ACC112 (cell line): Measurements from ENCODE around the gene CSNK1D.

ENCODE experiments used
- H2AFZ ChIP-seq: fragments of 200-600 bp; sonication (generic); one replicate; pipeline ENCODE4 v1.6.0; 2017; ENCODE audit warnings: antibody characterized with exemption, low read length; ENCODE audit not compliant: unreplicated experiment
- H3K27ac ChIP-seq: fragments of 200-600 bp; sonication (generic); 2 replicates; pipeline ENCODE4 v1.5.1; 2014; ENCODE audit warnings: low read depth, mild to moderate bottlenecking, antibody characterized with exemption, low read length, moderate library complexity
- H3K27me3 ChIP-seq: fragments of 200-600 bp; sonication (generic); 2 replicates; pipeline ENCODE4 v1.6.1; 2014; ENCODE audit warnings: mild to moderate bottlenecking, antibody characterized with exemption, low read length, moderate library complexity, mixed read lengths; ENCODE audit not compliant: insufficient read depth
- H3K36me3 ChIP-seq: fragments of 200-600 bp; sonication (generic); 2 replicates; pipeline ENCODE4 v1.6.1; 2016; ENCODE audit warnings: mild to moderate bottlenecking, antibody characterized with exemption, low read length, moderate library complexity, mixed read lengths; ENCODE audit not compliant: insufficient read depth
- H3K4me1 ChIP-seq: fragments of 200-600 bp; sonication (generic); one replicate; pipeline ENCODE4 v1.6.1; 2016; ENCODE audit warnings: low read length, mixed read lengths; ENCODE audit not compliant: insufficient read depth, unreplicated experiment, control insufficient read depth
- H3K4me3 ChIP-seq: fragments of 200-600 bp; sonication (generic); 2 replicates; pipeline ENCODE4 v1.5.1; 2014; ENCODE audit warnings: mild to moderate bottlenecking, low read depth, low read length
- H3K79me2 ChIP-seq: fragments of 200-600 bp; sonication (generic); one replicate; pipeline ENCODE4 v1.6.0; 2016; ENCODE audit warnings: low read length; ENCODE audit not compliant: control insufficient read depth, unreplicated experiment, insufficient read depth

Gene CSNK1D

DNA sequence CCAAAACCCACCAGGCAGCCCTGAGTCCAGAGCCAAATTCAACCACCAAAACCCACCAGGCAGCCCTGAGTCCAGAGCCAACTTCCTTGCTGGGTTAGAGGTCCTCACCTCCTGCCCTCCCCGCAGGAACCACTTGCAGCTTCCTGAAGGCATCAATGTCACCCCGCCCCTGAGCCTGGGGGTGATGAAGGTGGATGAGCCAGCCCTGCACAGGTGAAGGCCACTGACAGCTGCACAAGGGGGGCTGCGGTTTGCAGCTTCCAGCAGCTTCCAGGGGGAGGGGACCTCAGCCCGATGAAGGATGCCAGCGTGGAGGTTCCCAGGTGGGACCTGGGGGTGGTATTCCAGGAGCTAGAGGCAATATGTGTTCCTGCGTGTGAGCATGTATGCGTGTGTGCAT, 7.6 kb upstream of the CSNK1D start:
- H3K27ac ChIP-seq: peak overlapping the region; percentile 21; the same call in 1 of the 2 replicates
- no peak overlapping the region for H3K4me3 ChIP-seq
- no peaks in the 10 kb centered on the region for H3K27me3 ChIP-seq
- H3K36me3 ChIP-seq: no peaks in the 10 kb centered on the region
- H2AFZ ChIP-seq: no peak overlapping the region
- H3K4me1 ChIP-seq: peaks cover 32% of the 10 kb centered on the region
- no peaks in the 10 kb centered on the region for H3K79me2 ChIP-seq

DNA sequence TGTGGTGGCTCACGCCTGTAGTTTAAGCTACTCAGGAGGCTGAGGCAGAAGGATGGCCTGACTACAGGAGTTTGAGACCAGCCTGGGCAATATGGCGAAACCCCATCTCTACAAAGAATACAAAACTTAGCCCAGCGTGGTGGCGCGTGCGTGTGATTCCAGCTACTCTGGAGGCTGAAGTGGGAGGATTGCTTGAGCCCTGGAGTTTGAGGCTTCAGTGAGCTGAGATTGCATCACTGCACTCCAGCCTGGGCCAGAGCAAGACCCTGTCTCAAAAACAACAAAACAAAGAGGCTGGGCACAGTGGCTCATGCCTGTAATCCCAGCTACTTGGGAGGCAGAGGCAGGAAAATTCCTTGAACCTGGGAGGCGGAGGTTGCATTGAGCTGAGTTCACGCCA, 7.0 kb upstream of the CSNK1D start:
- Histone ChIP-seq H3K4me3 (no peak overlapping the region), H3K36me3 (no peaks in the 10 kb centered on the region), H3K4me1 (peaks cover 32% of the 10 kb centered on the region), H3K27me3 (no peaks in the 10 kb centered on the region), H3K79me2 (no peaks in the 10 kb centered on the region), H2AFZ (no peak overlapping the region), H3K27ac (0 out of 2 replicates have a peak overlapping the region, but pooled peaks have one; percentile 21)

DNA sequence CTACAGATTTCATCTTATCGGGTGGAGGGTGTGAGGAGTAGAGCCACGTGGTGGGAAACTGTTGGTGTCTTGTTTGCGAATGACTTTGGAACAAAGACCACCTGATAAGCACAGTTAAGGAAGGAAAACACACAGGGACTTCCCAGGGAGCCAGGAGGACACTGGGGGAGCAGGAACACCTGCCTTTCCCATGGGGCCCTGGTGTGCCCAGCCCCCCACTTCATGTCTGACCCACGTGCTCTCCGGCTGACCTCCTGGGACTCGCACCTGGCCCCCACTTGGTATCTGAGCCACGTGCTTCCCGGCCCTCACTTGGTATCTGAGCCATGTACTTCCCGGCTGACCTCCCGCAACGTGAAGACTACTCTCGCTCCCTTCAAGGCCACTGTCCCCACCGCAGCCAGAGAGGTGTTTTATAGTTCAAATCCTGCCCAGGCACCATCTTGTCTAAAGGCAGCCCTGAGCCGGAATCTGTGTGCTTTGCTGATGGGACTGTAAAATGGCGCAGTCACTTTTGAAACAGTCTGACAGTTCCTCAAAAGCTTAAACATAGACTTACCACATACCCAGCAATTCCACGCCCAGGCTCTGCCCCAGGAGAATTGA, 5.4 kb upstream of the CSNK1D start:
- Histone ChIP-seq H3K4me1 (peaks cover 40% of the 10 kb centered on the region), H3K79me2 (peaks cover 6% of the 10 kb centered on the region), H2AFZ (no peak overlapping the region), H3K36me3 (no peaks in the 10 kb centered on the region), H3K4me3 (no peak overlapping the region), H3K27me3 (no peaks in the 10 kb centered on the region), H3K27ac (no peak overlapping the region)

DNA sequence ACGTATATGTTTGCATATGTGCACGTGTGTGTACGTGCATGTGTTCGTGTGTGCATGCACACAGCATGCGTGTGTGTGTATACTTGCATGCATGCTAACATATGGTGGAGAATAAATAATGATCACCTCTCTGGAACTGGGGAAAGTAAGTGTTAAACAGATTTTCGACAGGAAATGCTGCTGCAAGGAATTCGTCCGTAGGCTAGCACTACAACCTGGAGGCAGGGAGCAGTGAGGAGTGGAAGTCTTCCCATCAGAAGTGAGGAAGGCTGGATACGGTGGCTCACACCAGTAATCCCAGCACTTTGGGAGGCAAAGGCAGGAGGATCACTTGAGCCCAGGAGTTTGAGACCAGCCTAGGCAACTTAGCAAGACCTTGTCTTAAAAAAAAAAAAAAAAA, 4.8 kb upstream of the CSNK1D start:
- Histone ChIP-seq H3K4me3 (no peak overlapping the region), H2AFZ (no peak overlapping the region), H3K27ac (no peak overlapping the region)

DNA sequence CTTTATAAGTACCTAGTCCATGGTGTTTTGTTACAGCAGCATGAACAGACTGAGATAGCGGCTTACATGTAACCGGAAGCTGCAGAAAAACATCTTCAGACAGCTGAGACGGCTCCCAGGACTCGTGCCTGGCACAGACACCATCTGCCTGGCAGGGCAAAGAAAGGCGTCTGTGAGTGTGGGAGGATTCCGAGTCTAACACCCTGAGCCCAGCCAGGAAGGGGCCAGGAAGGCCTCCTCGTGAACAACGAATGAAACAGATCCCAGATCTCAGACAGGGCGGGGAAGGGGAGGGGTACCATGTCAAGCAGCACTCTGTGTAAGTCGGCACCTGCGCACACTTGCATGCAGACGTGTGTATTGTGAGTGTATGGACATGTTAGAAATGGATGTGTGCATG, 4.4 kb upstream of the CSNK1D start:
- peaks cover 30% of the 10 kb centered on the region for H3K4me1 ChIP-seq

More for the DNA sequence above, 4.8 kb upstream of the CSNK1D start:
- no peaks in the 10 kb centered on the region for H3K36me3 ChIP-seq
- H3K4me1 ChIP-seq: peaks cover 34% of the 10 kb centered on the region
- H3K27me3 ChIP-seq: no peaks in the 10 kb centered on the region
- H3K79me2 ChIP-seq: peaks cover 10% of the 10 kb centered on the region

DNA sequence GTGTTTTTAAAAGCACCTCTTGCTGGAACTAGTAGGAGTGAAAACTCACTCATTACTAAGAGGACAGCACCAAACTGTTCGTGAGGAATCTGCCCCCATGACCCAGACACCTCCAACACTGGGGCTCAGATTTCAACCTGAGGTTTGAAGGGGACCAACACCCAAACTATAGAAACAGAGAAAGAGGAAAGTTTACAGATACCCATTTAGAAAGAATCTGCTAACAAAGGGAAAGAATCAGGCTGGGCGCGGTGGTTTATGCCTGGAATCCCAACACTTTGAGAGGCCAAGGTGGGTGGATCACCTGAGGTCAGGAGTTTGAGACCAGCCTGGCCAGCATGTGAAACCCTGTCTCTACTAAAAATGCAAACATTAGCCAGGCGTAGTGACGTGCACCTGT, 3.4 kb upstream of the CSNK1D start:
- Histone ChIP-seq H2AFZ (no peak overlapping the region), H3K4me1 (peaks cover 24% of the 10 kb centered on the region), H3K27me3 (no peaks in the 10 kb centered on the region), H3K79me2 (peaks cover 24% of the 10 kb centered on the region), H3K27ac (no peak overlapping the region), H3K36me3 (peaks cover 5% of the 10 kb centered on the region), H3K4me3 (no peak overlapping the region)

More for the DNA sequence above, 4.4 kb upstream of the CSNK1D start:
- H3K79me2 ChIP-seq: peaks cover 15% of the 10 kb centered on the region
- no peaks in the 10 kb centered on the region for H3K27me3 ChIP-seq
- no peak overlapping the region for H3K27ac ChIP-seq
- H3K4me3 ChIP-seq: no peak overlapping the region
- no peaks in the 10 kb centered on the region for H3K36me3 ChIP-seq
- H2AFZ ChIP-seq: no peak overlapping the region

DNA sequence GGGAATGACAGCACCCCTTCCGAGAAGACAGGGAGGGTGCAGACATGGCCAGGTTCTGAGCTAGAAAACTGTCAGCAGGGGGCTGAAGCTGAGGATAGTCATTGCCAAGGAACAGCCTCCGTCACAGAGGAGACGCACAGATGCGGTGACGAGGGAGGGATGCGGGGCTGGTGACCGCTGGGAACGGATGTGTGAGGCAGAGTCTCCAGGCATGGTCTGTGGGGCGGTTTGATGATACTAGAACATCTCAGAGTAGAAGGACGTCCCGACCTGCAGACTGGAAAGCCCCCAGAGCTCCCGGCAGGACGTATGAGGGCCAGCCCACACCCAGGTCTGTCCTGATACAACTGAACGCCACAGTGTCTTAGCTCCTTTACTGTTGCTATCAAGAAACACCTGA, 1.8 kb upstream of the CSNK1D start:
- Histone ChIP-seq H3K79me2 (peaks cover 40% of the 10 kb centered on the region), H3K27ac (no peak overlapping the region), H3K27me3 (no peaks in the 10 kb centered on the region), H3K36me3 (peaks cover 14% of the 10 kb centered on the region), H3K4me1 (peaks cover 26% of the 10 kb centered on the region), H2AFZ (no peak overlapping the region), H3K4me3 (no peak overlapping the region)

DNA sequence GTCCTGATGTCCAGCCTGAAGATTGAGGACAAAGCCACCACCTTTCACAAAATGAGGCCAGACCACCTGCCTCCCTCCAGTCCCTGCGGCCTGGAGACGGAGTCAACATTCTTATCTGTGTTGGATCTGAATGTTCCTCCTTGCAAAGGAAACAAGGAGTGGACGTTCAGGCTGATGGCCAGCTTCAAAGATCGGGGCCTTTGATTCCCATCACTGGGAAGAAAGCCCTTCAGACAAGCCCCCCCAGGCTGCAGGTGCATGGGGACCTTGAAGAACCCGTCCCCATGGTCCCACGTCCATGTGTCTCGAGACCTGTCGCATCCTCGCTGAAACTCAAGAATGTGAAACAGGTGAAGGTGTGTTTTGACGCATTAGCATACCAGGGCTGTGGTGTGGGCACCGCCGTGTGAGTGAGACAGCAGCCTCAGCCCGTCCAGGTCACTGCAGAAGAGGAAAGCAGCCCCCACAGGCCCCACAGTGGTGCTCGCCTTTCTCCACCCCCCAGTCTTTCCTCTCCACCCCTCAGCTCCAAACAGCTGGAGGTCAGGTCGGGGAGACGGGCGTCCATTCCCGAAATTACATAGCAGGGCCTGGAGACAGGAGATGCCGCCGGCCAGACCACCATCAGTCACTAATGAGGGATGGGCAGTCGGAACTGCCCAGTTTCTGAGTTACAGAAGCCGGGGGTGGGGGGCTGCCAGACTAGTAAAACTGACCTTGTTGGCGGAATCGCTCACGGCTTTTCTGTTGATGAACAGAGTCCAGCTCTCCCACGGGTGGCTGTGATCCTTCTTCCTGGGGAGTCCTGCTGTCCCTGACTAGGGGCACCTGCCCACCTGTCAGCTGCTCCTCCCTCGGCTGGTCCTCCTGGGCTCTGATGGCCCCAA, 877 bp upstream of the CSNK1D start:
- no peak overlapping the region for H2AFZ ChIP-seq
- peaks cover 35% of the 10 kb centered on the region for H3K4me1 ChIP-seq
- H3K27me3 ChIP-seq: no peaks in the 10 kb centered on the region
- peaks cover 14% of the 10 kb centered on the region for H3K36me3 ChIP-seq
- peak overlapping the region; percentile 97; the same call in 1 of the 2 replicates for H3K27ac ChIP-seq
- H3K4me3 ChIP-seq: peak overlapping the region; percentile 99
- H3K79me2 ChIP-seq: peaks cover 50% of the 10 kb centered on the region

DNA sequence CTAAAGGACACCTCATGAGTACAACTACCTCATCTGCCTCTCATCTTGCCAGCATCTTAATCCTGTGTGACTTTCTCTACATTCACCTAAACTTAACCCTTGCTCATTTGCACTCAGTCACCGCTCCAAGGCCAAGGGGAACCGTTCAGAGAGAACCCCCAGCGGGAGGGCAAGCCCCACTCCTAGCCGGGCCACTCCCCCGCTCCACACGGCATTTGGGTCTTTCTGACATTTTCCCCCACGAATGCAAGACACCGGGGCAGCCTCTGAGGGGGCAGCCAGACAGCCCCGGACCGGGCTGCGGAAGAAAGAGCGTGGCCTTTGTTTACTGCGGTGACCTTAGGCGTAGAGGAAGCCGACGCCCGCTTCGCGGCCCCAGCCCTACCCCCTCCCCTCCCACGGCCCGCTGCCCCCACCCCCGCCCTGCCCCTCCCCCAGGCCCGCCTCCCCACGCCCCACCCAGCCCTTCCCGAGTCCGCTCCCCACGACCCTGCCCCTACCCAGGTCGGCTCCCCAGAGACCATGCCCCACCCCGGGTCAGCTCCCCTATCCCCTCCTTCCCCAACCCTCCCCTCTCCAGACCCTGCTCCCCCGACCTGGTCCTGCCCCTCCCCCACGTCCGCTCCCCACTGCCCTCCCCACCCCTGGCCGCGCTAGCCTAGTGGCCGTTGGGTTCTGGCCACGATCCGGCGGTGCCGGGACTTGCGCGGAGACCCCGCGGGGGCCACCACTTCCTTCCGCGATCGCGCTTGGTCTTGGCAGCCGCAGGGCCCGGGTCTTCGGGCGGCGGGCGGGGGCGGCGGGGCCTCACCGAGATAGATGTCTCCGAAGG, 789 bp downstream of the CSNK1D start:
- H3K4me1 ChIP-seq: peaks cover 50% of the 10 kb centered on the region
- H3K27ac ChIP-seq: peak overlapping the region; percentile 97
- H2AFZ ChIP-seq: no peak overlapping the region
- peaks cover 14% of the 10 kb centered on the region for H3K36me3 ChIP-seq
- H3K4me3 ChIP-seq: peak overlapping the region; percentile 99
- H3K27me3 ChIP-seq: no peaks in the 10 kb centered on the region
- peaks cover 65% of the 10 kb centered on the region for H3K79me2 ChIP-seq

DNA sequence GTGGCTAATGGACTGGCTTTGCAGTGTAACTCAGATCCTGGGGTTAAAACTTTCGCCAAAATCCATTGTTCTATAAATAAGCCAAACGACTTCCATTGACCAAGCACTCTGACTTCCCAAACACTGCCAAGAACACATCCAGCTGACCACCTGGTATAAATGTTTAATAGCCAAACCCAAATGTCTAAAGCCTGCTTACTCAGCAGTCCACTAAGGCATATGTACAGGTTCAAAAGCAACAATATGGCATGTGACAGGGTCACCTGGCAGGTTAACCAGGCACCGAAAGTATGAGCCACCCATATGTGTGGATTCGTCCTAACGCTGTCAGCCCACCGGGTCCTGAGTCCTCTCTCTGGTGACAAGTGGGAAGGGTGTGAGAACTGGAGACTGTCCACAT, 2.1 kb downstream of the CSNK1D start:
- H3K79me2 ChIP-seq: peaks cover 76% of the 10 kb centered on the region
- H3K36me3 ChIP-seq: peaks cover 16% of the 10 kb centered on the region
- no peaks in the 10 kb centered on the region for H3K27me3 ChIP-seq
- H2AFZ ChIP-seq: no peak overlapping the region
- peak overlapping the region; percentile 99 for H3K4me3 ChIP-seq
- peak overlapping the region; percentile 97; the same call in 1 of the 2 replicates for H3K27ac ChIP-seq
- peaks cover 61% of the 10 kb centered on the region for H3K4me1 ChIP-seq
